Vagina (tissue), 2 donors: ENCODE data around the gene PKD1L1. TPM values are rescaled to one million over a fixed set of nuclear protein-coding genes. Genes with fewer than 3 reads are reported as not detected.

Experiments used
- DNase-seq, 2 donors: peaks; one replicate each; pipeline ENCODE4 v3.0.0-alpha.2; 2017; ENCODE audit errors: extremely low spot score in 2 of 2
- H3K27ac ChIP-seq: fragments of 200-600 bp; sonication (generic); one replicate; pipeline ENCODE4 v1.5.1; 2019
- H3K27me3 ChIP-seq: fragments of 200-600 bp; sonication (generic); one replicate; pipeline ENCODE4 v1.5.1; 2019
- H3K36me3 ChIP-seq, 2 donors: fragments of 200-600 bp; sonication (generic); one replicate each; pipeline ENCODE4 v1.5.1; 2017 to 2019
- H3K4me1 ChIP-seq: fragments of 200-600 bp; sonication (generic); one replicate; pipeline ENCODE4 v1.5.1; 2019
- H3K4me3 ChIP-seq, 2 donors: fragments of 200-600 bp; sonication (generic); 1 replicate in 1 of 2; 2 replicates in 1 of 2; pipeline ENCODE4 v1.5.1; 2016 to 2019
- H3K9me3 ChIP-seq: fragments of 200-600 bp; sonication (generic); one replicate; pipeline ENCODE4 v1.5.1; 2019
- POLR2A ChIP-seq, 2 donors: fragments of 450-650 bp; IDR thresholded peaks; one replicate each; pipeline ENCODE4 v1.6.1; 2017; ENCODE audit warnings: antibody characterized with exemption in 2 of 2, mild to moderate bottlenecking in 2 of 2, moderate library complexity in 2 of 2
- POLR2AphosphoS5 ChIP-seq, 2 donors: sonication (generic); formaldehyde crosslinking; IDR thresholded peaks; one replicate each; pipeline ENCODE4 v1.9.0; 2017; ENCODE audit warnings: antibody characterized with exemption in 2 of 2, mild to moderate bottlenecking in 2 of 2, low read depth in 1 of 2; ENCODE audit not compliant: insufficient read depth in 1 of 2
- intact Hi-C: fragments of 100-400 bp; cut with DNase I; formaldehyde crosslinking; loops from one replicate; pipeline ENCODE4 v1.15.1; 2023
- total RNA-seq: library from RNA; depleted of rRNA; stranded (reverse); fragments of >200 nt; gene quantifications from one replicate; pipeline ENCODE4 v1.2.3, GENCODE V29; 2016
- TF ChIP-seq, protein P1 (sequence below), 3 experiments: fragments of 450-650 bp in 2 of 3; fragments of 200-600 bp in 1 of 3; sonication (generic) in 1 of 3; IDR thresholded peaks; one replicate each; pipeline ENCODE4 v1.5.1; 2017 to 2019; ENCODE audit warnings: antibody characterized with exemption in 3 of 3, mild to moderate bottlenecking in 2 of 3, moderate library complexity in 2 of 3

The PKD1L1 gene
- total RNA-seq, 1 donor from 2014 or later, result 0.49 TPM

DNA sequence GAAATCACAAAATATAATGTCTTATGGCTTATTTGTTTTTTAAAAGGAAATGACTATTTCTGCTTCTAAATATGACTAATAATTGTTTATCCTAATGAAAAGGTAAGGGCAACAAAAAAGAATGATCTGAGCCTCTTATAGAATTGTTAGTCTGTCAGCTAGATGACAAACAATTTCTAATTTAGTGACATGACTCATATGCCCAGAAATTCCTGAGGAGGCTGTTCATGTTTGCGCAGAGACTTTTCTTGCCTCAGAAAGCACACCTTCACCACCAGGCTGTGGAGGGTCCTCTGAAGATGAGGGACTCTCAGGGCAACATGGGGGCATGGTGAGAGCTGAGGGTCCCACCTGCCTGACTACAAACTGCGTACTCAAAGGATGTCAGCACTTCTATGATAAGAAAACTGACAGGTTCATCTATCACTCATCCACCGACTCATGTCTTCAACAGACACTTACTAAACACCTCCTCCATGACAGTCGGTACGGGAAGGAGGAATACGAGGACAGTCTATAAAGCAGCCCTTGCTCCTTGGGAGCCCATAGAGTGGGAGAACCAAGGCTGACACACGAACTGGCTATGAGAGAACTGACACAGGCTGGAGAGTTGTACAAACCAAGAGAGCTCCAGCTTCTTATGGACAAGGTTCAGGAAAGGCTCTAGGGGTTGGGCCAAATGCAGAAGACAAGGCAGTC lies 102.0 kb downstream of the PKD1L1 start:
- intact Hi-C loops, result no loop called here
- Histone ChIP-seq H3K9me3 (no peaks in the 10 kb centered on the region), H3K36me3 (no peaks in the 10 kb centered on the region), H3K27me3 (no peaks in the 10 kb centered on the region), H3K4me3 (no peak overlapping the region), H3K27ac (no peak overlapping the region), H3K4me1 (no peaks in the 10 kb centered on the region)
- no peak for TF ChIP-seq POLR2AphosphoS5 (IDR thresholded peaks at IDR 0.05; ENCODE audit: insufficient read depth in 1 of 2, low read depth in 1 of 2)
- TF ChIP-seq, protein P1, sequence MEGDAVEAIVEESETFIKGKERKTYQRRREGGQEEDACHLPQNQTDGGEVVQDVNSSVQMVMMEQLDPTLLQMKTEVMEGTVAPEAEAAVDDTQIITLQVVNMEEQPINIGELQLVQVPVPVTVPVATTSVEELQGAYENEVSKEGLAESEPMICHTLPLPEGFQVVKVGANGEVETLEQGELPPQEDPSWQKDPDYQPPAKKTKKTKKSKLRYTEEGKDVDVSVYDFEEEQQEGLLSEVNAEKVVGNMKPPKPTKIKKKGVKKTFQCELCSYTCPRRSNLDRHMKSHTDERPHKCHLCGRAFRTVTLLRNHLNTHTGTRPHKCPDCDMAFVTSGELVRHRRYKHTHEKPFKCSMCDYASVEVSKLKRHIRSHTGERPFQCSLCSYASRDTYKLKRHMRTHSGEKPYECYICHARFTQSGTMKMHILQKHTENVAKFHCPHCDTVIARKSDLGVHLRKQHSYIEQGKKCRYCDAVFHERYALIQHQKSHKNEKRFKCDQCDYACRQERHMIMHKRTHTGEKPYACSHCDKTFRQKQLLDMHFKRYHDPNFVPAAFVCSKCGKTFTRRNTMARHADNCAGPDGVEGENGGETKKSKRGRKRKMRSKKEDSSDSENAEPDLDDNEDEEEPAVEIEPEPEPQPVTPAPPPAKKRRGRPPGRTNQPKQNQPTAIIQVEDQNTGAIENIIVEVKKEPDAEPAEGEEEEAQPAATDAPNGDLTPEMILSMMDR (IDR thresholded peaks at IDR 0.05), result no peak
- TF ChIP-seq POLR2A (IDR thresholded peaks at IDR 0.05), result no peak
- DNase-seq, result no peak

DNA sequence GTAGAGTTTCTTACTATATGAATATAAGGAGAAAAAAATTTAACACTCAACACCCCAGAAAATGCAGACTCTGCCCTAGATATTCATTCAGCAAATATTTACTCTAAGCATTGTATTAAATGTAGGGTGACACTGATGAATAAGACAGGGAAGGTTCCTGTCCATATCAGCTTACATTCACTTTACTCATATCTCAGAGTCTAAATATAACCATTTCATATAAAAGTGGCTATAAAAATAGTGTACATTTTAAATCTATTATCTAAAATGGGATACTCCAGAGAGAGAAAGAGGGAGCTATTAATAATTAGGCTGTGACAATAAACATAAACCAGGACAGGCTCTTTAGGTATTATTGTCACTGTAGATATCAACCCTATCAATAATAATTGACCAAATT lies 104.0 kb downstream of the PKD1L1 start:
- intact Hi-C loops, result no loop called here
- no peak for DNase-seq
- no peak for TF ChIP-seq POLR2AphosphoS5 (IDR thresholded peaks at IDR 0.05; ENCODE audit: insufficient read depth in 1 of 2, low read depth in 1 of 2)
- TF ChIP-seq, protein P1 (IDR thresholded peaks at IDR 0.05), result no peak
- no peak for TF ChIP-seq POLR2A (IDR thresholded peaks at IDR 0.05)
- Histone ChIP-seq H3K36me3 (no peaks in the 10 kb centered on the region), H3K27ac (no peak overlapping the region), H3K27me3 (no peaks in the 10 kb centered on the region), H3K4me3 (no peak overlapping the region), H3K9me3 (no peaks in the 10 kb centered on the region), H3K4me1 (no peaks in the 10 kb centered on the region)

DNA sequence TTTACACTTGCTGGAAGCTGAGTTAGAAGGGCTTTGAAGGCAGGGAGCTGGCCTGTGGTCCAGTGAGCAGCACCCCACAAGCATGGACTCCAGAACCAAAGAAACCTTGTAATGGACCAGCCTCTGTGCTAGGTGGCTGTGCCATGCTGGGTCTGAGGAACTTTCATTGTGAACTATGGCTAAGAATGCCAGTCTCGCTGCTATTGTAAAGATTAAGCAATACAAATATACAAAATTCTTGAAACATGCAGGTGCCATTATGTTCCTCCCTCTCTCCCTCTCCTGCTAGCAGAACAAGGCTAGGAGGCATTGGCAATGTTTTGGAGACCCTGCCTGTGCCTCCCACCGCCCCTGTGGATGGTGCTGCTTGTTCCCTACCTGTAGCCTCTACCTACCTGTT lies 105.0 kb downstream of the PKD1L1 start:
- TF ChIP-seq POLR2A (IDR thresholded peaks at IDR 0.05) (no peak), POLR2AphosphoS5 (IDR thresholded peaks at IDR 0.05; ENCODE audit: insufficient read depth in 1 of 2, low read depth in 1 of 2) (no peak)
- TF ChIP-seq, protein P1 (IDR thresholded peaks at IDR 0.05), result no peak
- H3K4me1 ChIP-seq, result no peaks in the 10 kb centered on the region
- H3K36me3 ChIP-seq, result no peaks in the 10 kb centered on the region
- H3K27ac ChIP-seq, result no peak overlapping the region
- no peaks in the 10 kb centered on the region for H3K9me3 ChIP-seq
- intact Hi-C loops, result no loop called here
- no peaks in the 10 kb centered on the region for H3K27me3 ChIP-seq
- no peak for DNase-seq
- no peak overlapping the region for H3K4me3 ChIP-seq

- H3K36me3 ChIP-seq, result no peaks in the 10 kb centered on the region
- H3K27ac ChIP-seq, result no peak overlapping the region
- H3K4me3 ChIP-seq, result no peak overlapping the region
- no peaks in the 10 kb centered on the region for H3K27me3 ChIP-seq
- no peak for TF ChIP-seq POLR2AphosphoS5 (IDR thresholded peaks at IDR 0.05; ENCODE audit: insufficient read depth in 1 of 2, low read depth in 1 of 2)
- TF ChIP-seq, protein P1 (IDR thresholded peaks at IDR 0.05), result no peak
- TF ChIP-seq POLR2A (IDR thresholded peaks at IDR 0.05), result no peak
- intact Hi-C loops, result no loop called here
- H3K4me1 ChIP-seq, result no peaks in the 10 kb centered on the region
- no peak for DNase-seq
- H3K9me3 ChIP-seq, result no peaks in the 10 kb centered on the region
These were observed 108.9 kb downstream of the PKD1L1 start for GRCh38 chr7:47839381-47839780.

GRCh38 chr7:47837826-47838225 lies 110.4 kb downstream of the PKD1L1 start:
- intact Hi-C loops, result no loop called here

More at GRCh38 chr7:47837826-47838225, 110.4 kb downstream of the PKD1L1 start:
- H3K4me1 ChIP-seq, result no peaks in the 10 kb centered on the region
- no peaks in the 10 kb centered on the region for H3K36me3 ChIP-seq
- H3K9me3 ChIP-seq, result no peaks in the 10 kb centered on the region
- no peak overlapping the region for H3K27ac ChIP-seq
- no peak for DNase-seq
- H3K4me3 ChIP-seq, result no peak overlapping the region
- no peaks in the 10 kb centered on the region for H3K27me3 ChIP-seq
- TF ChIP-seq, protein P1 (IDR thresholded peaks at IDR 0.05), result no peak
- TF ChIP-seq POLR2AphosphoS5 (IDR thresholded peaks at IDR 0.05; ENCODE audit: insufficient read depth in 1 of 2, low read depth in 1 of 2) (no peak), POLR2A (IDR thresholded peaks at IDR 0.05) (no peak)
